ENCODE results near the gene GLCCI1.

DNA sequence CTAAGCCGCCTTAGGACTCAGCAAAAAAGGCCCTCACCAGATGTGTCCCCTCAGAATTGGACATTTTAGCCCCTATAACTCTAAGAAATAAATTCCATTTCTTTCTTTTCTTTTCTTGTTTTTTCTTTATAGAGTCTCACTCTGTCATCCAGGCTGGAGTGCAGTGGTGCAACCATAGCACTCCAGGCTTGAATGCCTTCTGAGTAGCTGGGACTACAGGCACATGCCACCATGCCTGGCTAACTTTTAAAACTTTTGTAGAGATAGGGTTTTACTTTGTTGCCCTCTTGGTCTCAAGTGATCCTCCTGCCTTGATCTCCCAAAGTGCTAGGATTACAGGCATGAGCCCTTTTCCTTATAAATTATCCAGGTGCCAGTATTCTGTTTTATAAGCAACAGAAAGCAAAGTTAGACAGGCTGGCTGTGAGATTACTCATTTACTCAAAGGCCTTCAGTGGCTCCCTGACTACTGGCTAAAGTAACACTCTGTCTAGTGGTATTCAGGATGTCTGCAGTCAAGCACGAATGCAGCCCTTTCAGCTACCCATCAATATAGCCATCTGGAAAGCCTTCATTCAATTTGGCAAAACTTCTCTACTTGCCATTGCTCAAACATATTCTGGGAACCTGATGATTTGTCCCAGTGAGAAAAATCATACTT, 164.7 kb downstream of the GLCCI1 start:
- TF ChIP-seq ISL1 (CRISPR knock-in tag; IDR thresholded peaks at IDR 0.05) (no peak), ARNTL (CRISPR knock-in tag; IDR thresholded peaks at IDR 0.05; ENCODE audit: borderline replicate concordance, low read depth) (no peak), RARB (CRISPR knock-in tag; IDR thresholded peaks at IDR 0.05) (no peak)

All from SK-N-SH treated with all-trans-retinoic acid at 6 μM for 48 hours (cell line).